SH-SY5Y (cell line): Measurements from ENCODE around the gene SPTAN1.

Experiments
- GATA2 ChIP-seq: IDR thresholded peaks from 2 replicates; pipeline ENCODE4 v1.6.1; 2011; ENCODE audit warnings: mild to moderate bottlenecking, low read depth, low read length
- GATA3 ChIP-seq: IDR thresholded peaks from 2 replicates; pipeline ENCODE4 v1.6.1; 2011; ENCODE audit warnings: low read depth, mild to moderate bottlenecking, low read length, moderate library complexity

DNA sequence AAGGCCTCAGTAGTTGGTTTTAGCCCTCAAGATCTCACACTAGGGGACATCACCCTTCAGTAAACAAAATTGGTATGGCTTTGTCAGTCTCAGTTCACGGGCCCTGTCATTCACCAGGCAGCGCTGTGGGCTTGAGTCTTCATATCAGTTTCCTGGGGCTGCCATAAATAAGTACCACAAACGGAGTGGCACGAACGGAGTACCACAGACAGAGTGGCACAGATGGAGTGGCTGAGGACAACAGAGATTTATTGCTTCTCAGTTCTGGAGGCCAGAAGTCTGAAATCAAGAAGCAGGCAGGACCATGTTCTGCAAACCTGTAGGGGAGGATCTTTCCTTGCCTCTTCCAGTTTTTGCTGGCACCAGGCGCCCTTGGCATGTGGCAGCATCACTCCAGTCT is 66.7 kb downstream of the SPTAN1 start:
- no peak for TF ChIP-seq GATA2
- TF ChIP-seq GATA3, result no peak
